Ishikawa (cell line): ENCODE data around the gene JAML.

Experiments used
- MAX ChIP-seq: IDR thresholded peaks from 2 replicates; pipeline ENCODE4 v1.6.1; 2012
- NFIC ChIP-seq: IDR thresholded peaks from 2 replicates; pipeline ENCODE4 v1.6.1; 2012
- RAD21 ChIP-seq: IDR thresholded peaks from 2 replicates; pipeline ENCODE4 v1.6.1; 2012; ENCODE audit warnings: low read depth

GRCh38 chr11:118200497-118200896 is 24.3 kb downstream of the JAML start:
- TF ChIP-seq MAX (no peak), NFIC (no peak), RAD21 (no peak)
